Left cardiac atrium (tissue), 4 donors: ENCODE measurements around the gene NAGA. TPM values are rescaled to one million over a fixed set of nuclear protein-coding genes. Genes with fewer than 3 reads are reported as not detected.
"Not testable (repeated sequence)": the region's sequence is repeated elsewhere in the genome, so short reads cannot be mapped to it uniquely, and the experiment has no call there.

Experiments
- ATAC-seq, 2 donors: fragments of 200-7000 bp; cut with Tn5 transposase; one replicate each; pipeline ENCODE4 v1.9.1; 2020; ENCODE audit warnings: mild to moderate bottlenecking in 2 of 2, moderate library complexity in 2 of 2
- DNase-seq: peaks from one replicate; pipeline ENCODE4 v3.0.0-alpha.2; 2020
- intact Hi-C, 2 donors: fragments of 100-400 bp; cut with DNase I; formaldehyde crosslinking; loops; one replicate each; pipeline versions ENCODE4 v1.14.1 to v1.15.1; 2022 to 2023
- total RNA-seq, 2 donors: library from RNA; stranded (reverse); fragmentation: NEBNext Ultra II Directional; extraction: Animal tissue kit (Norgen Biotek cat#: 25700); gene quantifications; one replicate each; pipeline ENCODE4 v1.2.1, GENCODE V29; 2021
- donor health status: DM: no; HTN: yes; CAD: no.
- donor health status: DM: no; HTN: yes; CAD: no; lungs with severe emphysema.
- donor health status: DM: yes; HTN: yes; CAD: no.
- donor health status: Dilated cardiomyopathy.

NAGA gene
- total RNA-seq, 2 donors from 2014 or later, result 16.7 to 21.1 TPM

DNA sequence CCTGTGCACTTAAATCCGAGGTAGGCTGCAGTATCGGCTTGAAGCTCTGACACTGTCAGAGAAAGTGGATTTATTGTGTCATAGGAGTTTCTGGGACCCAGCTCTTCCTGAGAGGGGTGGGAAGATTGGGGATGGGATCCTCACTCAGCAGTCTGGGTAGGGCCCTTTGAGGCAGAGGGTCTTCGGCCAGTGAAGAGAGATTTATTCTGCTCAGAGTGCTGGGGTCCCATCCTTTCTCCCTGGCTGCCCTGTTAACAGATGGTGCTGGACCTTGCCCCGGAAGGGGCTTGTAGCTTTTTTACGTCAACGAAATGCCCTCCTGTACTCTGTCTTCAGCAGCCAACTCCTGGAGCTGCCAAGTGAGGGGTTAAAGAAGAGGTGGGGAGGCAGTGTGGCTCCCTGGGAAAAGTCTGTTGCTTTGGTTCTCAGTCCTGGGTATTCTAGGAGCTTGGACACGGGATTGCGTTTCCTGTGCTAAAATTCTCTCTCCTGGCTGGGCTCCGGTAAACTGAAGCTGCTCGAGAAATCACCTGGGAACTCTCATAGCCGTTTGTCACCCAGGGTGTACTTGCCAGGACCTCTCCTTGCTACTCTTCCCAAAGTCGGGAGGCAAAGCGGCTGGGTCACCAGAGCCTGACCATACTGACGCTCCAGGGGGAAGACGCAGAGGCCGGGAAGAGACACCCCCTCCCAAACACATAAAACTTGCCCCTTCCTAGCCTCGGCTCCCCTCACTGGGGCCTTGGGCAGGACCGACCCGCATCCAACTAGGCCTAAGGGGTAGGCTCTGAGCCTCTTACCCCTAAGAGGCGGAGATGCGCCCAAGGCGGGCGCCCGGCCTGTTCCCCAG is 8.1 kb upstream of the NAGA start:
- intact Hi-C loops, result no loop called here
- DNase-seq, result no peak
- ATAC-seq, result peak; percentile 9 to 21

DNA sequence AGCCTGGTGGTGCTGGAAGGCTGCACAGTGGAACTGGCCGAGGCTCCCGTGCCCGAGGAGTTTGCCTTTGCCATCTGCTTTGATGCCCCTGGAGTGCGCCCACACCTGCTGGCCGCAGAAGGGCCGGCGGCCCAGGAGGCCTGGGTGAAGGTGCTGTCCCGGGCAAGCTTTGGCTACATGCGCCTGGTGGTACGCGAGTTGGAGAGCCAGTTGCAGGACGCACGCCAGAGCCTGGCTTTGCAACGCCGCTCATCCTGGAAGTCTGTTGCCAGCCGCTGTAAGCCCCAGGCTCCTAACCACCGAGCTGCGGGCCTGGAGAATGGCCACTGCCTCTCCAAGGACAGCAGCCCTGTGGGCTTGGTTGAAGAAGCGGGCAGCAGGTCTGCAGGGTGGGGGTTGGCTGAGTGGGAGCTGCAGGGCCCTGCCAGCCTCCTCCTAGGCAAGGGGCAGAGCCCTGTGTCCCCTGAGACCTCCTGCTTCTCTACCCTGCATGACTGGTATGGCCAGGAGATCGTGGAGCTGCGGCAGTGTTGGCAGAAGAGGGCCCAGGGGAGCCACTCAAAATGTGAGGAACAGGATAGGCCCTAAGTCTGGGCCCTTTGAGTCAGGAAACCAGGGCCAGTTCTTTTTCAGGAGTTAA is 7.0 kb upstream of the NAGA start:
- intact Hi-C loops, result no loop called here
- ATAC-seq, result no peak
- peak; percentile 32 for DNase-seq

DNA sequence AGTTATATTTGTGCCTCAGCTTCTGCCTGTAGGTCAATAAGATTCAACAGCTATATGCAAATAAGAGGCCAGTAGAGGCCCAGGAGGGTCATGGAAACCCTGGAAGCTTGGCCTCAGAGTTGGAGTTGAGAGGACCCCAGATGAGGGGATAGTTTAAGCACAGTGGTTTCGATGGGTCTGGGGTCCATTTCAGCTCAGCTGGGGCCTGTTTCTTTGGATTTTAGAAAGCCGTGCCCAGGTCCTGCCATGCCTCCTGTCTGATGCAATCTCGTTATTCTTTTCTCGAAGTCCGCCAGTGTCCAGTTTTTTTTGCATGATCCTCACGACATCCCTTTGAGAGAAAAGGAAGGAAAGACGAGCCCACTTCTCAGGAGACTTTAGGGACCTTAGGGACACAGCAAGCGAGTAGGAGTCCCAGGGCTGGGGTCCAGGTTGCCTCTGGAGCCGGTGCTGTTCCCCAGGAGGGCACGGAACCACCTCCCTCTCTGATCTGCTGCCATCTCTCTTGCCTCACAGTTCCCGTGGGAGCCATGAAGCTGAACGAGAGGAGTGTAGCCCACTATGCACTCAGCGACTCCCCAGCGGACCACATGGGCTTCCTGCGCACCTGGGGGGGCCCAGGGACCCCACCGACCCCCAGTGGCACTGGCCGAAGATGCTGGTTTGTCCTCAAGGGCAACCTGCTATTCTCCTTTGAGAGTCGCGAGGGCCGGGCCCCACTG is 6.3 kb upstream of the NAGA start:
- intact Hi-C loops, result no loop called here
- no peak for ATAC-seq
- no peak for DNase-seq

DNA sequence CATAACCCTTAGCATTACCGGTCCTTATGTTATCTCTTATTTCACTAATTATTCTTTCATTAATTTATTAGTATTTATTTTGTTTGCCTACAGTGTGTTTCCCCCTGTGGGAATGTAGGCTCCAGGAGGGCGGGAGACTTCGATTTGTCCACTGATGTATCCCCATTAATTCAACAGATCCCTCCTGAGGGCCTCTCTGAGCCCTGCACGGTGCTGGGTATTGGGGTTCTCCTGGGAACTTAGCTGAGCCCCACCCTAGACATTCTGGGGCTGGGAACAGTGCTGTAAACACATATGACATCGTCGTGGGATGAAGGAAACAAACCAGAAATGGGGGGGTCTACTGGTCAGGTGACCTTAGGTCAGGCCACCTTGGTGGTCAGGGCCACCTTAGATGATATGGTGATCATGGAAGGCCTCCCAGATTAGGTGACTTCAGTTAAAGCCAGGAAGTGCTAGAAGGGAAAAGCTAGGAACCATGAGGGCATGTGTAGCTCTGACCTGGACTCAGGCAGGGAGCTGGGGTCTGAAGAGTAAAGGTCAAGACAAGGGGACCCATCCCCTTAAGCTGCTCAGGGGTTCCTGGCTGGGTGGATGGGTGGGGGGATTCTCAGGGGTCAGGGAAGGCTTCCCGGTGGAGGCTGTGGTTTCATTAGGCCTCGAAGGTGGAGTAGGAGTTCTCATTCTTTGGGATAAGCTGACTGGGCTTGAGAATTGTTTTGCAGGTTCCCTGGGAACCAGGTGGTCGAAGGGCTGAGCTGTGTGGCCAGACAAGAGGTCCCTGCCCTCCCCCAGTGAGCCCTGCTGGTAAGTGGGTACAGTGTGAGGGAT is 4.4 kb upstream of the NAGA start:
- DNase-seq, result no peak
- intact Hi-C loops, result no loop called here
- no peak for ATAC-seq

DNA sequence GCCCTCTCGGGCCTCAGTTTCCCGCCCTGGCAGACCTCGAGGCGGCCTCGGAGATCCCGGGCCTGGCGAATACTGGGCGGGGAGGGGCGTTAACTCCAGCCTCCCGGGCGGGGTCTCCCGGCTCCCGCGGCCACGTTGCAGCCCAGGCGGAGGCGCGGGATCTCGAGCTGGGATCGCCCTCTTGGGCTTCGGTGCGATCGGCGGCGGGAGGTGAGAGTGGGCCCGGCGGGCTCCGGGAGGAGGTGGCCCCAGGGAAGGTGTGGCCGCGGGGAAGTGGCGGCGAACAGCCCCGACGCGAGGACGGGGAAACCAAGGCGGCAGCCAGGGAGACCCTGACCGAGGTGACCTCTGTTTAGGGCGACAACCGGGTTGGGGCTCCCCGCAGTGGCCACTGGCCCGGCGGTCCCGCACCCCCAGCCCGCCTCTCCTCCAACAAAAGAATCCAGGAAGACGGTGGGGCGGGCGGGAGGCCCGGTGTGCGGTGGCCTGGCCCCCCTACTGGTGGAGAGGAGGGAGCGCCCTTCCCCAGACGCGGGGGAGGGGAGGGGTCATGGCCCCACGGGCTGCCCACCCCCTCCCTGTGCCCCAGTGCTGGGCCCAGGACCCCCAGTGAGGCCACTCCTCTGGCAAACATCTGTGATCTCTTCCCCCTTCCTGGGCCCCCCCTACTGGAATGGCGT is 3.7 kb upstream of the NAGA start, which contains the start of gene PHETA2:
Gene PHETA2, plus strand, starts transcription at position 117 of the 680 bp plus-strand sequence. CDS start 3,046 bp downstream, outside the sequence.
- intact Hi-C loops, result no loop called here
- ATAC-seq, result peak in 1 of 2 donors; percentile 13
- peak; percentile 71 for DNase-seq

DNA sequence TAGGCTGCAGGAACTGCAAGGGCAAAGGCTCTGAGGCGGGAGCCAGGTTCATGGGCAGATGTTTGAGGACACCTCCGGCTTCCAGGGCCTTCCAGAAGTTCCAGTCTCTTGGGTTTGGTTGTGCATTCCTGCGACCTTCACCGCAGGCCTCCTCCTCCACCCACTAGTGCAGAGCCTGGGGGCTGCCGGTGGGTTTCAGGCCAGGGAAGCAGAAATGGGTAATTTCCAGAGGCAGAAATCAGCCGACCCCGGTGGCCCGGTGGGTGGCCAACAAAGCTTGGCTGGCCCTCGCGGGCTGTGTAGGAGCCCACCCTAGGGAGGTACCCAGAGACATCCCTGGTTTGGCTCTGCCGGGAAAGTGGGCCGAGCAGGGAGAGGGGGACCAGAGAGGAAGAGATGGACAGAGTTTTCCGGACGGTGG is 3.0 kb upstream of the NAGA start:
- no peak for DNase-seq
- intact Hi-C loops, result no loop called here
- ATAC-seq, result no peak

DNA sequence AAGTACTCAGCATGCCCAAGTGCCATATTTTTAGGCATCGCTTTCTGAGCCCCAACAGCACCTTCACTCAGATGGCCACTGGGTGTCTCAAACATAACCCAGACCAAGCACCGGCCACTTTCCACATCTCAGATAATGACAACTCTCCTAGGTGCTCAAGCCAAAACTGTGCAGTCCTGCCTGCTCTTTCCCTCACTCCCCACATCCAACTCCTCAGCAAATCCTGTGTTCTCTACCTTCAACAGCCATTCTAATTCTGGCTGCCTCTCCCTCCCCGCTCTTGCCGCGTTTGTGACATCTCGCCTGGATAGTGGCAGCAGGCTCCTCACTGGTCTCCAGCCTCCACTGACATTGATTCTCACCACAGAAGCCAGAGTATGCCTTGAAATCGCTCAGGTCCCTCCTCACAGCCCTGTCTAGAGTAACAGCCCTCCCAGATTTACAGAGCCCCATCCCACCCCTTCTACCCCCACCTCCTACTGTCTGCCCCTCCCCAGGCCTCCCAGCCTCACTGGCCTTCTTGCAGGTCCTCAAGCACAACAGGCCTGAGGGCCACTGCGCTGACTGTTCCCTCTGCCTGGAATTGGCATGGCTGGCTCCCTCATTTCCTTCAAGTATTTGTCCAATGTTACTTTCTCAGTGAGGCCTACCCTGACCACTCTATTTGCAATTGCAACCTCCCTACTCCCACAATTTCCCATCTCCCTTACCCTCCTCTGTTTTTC is 2.2 kb upstream of the NAGA start:
- ATAC-seq (no peak), DNase-seq (no peak)
- intact Hi-C loops, result no loop called here

DNA sequence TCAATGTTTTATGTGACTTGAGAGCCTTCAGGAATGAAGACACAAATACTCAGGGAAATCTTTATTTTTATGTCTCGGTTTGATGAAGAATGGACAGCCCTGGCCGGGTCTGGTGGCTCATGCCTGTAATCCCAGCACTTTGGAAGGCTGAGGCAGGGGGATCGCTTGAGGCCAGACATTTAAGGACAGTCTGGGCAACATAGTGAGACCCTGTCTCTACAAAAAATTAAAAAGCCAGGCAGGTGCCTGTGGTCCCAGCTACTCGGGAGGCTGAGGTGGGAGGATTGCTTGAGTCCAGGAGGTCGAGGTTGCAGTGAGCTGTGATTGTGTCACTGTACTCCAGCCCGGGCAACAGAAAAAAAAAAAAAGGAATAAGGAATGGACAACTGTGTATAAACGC is 896 bp upstream of the NAGA start:
- ATAC-seq, DNase-seq, intact Hi-C loops: not testable (repeated sequence)

DNA sequence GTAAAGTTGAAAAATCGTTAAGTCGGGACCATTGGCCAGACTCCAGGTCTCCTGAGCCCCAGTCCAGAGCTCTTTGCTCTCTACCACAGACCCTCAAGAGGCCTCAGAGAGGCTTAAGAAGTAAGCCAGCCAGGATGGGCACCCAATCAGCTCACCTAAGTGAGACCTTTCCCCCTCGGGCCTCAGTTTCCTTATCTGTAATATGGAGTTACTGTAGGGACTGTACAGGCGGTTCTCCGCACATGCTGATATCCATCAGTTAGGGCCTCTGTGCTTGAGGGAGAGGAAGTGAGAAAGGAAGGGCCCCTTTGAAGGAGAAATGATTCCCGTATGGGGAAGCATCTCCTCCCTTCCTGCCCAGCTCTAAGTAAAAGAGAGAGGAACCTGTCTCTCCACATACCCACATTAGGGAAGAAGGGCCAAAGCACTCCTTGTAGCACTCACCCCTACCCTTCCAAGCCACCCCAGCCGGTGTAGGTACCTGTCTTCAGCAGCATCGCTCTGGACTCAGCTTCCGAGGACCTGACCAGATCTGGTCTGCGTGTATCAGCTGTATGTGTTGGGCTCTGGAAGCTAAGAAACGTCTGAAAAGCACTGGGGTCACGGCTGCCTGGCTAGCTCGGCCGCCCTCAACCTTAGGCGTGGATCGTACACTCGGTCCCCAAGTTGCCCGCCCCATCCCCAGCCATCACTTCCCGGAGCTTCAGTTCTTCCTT is 653 bp downstream of the NAGA start:
- no peak for DNase-seq
- ATAC-seq, result peak; percentile 1 to 6
- intact Hi-C loops, result no loop called here

DNA sequence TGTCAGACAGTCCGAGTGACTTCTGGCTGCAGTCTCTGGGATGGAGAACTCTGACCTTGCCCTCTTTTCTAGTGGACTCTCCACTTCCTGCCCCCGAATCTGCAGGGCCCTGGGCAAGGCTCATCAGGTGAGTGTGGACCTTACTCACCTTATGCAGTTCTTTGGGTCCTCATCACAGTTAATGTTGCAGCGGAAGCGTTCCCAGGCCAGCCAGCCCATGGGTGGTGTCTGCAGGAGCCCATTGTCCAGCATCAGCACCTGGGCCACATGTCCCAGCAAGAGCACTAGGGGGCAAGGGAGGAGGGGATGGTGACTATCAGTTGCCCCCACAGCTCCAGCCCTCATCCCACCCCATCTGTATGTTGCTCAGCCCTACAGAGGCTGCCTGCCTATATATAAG is 2.3 kb downstream of the NAGA start:
- DNase-seq, result no peak
- intact Hi-C loops, result no loop called here
- no peak for ATAC-seq

DNA sequence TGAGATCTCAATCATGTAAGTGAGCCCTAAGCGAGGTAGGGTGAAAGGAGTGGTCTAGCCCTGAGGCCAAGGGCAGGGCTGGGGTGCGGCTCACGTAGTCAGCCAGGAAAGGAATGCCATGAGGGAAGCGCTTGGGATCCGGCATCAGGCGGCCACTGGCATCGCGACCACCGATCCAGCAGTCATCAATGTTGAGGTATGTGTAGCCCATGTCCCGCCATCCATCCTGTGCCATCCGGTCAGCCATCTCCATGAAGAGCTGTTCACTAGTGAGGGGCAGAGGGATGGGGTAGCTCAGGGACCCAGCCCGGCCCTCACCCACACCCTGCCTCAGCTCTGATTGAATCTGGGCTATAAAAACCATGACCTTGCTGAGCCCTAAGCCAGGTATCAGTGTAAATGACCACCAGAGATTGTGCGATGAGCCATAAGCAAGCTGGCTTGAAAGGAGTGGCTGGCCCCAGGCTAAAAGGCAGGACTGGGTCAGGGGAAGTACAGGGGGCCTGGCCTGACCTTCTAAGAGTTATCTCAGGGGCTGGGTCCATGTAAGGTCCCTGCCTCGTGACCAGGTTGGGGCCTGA is 2.9 kb downstream of the NAGA start:
- intact Hi-C loops, result no loop called here
- ATAC-seq (no peak), DNase-seq (no peak)

DNA sequence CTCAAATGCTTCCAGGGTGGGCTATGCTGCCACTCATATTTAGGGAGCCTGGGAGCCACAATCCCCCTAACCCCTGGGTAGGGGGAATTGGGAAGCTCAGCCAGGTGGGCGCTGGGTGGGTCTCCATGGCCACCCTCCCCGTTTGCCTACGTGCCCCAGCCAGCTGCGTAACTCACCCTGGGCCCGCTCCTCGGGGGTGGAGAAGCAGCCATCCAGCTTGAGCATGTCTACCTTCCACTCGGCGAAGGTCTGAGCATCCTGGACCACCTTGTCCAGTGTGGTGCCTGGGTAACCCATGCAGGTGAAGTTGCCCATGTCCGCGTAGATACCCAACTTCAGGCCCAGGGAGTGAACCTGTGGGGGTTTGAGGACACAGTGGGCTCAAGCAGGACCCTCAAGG is 3.7 kb downstream of the NAGA start:
- ATAC-seq, result no peak
- no peak for DNase-seq
- intact Hi-C loops, result no loop called here

DNA sequence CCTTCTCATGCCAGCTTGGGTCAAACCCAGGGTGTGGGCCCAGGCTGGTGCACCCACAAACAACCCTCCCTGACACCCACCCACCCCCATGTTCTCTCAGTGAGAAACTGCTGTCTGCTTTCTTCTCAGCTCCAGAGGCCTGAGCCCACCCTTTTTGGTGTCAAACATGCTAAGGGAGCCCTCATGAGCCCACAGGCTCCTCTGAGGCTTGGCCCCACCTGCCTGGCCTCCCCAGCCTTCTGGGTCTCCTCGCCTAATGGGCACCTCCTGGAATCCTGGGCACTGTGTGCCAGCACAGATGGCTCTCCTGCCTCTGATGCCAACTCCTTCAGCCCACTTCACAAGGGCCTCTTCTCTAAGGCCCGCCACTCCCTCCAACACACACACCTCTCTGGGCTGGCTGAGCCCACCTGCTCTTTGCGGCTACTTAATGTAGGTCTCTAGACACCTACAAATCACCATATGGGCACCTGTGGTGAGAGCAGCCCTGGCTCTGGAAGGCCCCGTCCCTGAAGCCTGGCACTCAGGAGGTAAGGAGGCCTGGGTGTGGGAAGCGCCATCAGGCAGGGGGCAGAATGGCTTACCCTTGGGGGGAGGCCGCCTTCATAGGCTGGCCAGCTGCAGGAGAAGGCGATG is 4.4 kb downstream of the NAGA start:
- ATAC-seq, result no peak
- DNase-seq, result no peak
- intact Hi-C loops, result no loop called here

DNA sequence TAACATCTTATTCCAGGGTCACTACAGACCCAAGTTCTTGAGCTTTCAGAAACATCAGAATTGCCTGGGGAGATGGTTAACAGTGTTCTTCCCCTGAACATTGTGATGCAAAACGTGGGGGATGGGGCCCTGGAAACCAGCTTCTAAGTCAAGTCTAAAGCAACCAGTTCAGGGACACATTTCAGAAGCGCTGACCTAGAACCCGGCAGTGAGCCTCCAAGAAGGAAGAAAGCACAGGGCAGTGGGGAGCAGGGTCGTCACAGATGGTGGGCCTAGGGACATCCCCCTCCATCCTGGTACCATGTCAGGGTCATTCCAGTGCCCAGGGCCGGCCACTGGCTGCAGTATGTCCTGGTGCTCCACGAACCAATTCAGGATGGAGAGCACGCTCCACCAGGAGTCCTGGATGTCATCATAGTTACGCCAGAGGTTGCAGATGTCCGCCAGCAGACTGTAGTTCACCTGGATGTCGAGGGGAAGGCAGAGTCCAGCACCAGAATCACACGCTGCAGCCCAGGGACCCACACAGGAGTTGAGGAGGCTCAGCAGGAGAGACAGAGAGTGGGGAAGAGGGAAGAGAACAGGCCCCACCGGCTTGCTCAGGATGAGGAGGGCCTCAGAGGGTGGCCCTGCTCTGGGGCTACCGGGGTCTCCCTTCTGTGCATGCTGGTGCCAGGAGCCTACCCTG is 5.0 kb downstream of the NAGA start:
- intact Hi-C loops, result no loop called here
- no peak for ATAC-seq
- DNase-seq, result no peak

DNA sequence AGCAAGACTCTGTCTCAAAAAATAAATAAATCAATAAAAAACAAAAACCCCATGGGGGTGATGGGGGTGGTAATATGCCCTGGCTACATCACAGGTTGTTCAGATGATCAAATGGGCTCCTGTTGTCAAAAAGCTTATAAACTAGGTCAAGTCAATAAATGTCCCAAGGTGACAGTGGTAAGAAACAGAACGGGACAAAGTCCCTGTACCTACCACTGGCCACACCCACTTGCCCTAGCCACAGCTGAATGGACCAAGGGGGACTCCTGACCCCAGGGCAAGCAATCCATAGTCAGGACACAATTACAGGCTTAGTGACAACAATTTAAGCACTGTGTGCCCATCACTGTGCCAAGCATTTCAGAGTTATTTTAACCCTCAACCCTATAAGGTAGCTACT is 6.0 kb downstream of the NAGA start:
- intact Hi-C loops, result no loop called here
- ATAC-seq, result no peak
- no peak for DNase-seq
